GM21447 (cell line): ENCODE measurements around the gene MAGEA10.
"Not testable (repeated sequence)": the region's sequence is repeated elsewhere in the genome, so short reads cannot be mapped to it uniquely, and the experiment has no call there.

Experiments used
- ATAC-seq: cut with Tn5 transposase; IDR thresholded peaks from one replicate; pipeline ENCODE4 v1.9.1; 2021; ENCODE audit not compliant: unreplicated experiment

MAGEA10 gene

GRCh38 chrX:152138388-152138784 is at the start of gene MAGEA10:
Gene MAGEA10, minus strand, starts transcription at chrX:152138577. Its CDS starts 2,957 bp downstream, at chrX:152135620.
- no peak for ATAC-seq

- ATAC-seq, result no peak
Observed at GRCh38 chrX:152177497-152178269, 39.3 kb upstream of the MAGEA10 start.

DNA sequence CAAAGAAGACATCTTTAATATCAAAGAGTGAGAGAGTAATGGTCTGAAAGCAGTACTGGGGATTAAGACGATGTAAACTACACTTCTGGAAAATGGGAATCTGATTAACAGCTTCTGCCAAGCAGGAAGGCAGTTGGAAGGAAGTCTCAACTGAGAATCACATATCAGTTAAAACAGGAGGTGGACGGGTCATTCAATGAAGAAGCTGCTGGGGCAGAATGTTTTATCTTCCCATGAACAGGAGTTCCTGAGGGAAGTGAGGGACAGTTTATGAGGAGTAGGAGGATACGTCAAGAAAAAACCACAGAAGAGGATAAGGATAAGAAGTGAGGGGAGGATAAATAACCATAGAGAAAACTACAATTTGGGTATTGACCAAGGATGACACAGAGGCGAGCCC is 38.7 kb upstream of the MAGEA10 start:
- no peak for ATAC-seq

- ATAC-seq, result not testable (repeated sequence)
Observed at GRCh38 chrX:152175892-152176291, 37.5 kb upstream of the MAGEA10 start.

DNA sequence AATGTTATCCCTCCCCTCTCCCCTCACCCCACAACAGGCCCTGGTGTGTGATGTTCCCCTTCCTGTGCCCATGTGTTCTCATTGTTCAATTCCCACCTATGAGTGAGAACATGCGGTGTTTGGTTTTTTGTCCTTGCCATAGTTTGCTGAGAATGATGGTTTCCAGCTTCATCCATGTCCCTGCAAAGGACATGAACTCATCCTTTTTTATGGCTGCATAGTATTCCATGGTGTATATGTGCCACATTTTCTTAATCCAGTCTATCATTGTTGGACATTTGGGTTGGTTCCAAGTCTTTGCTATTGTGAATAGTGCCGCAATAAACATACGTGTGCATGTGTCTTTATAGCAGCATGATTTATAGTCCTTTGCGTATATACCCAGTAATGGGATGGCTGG is 35.5 kb upstream of the MAGEA10 start:
- ATAC-seq, result not testable (repeated sequence)

GRCh38 chrX:152170621-152171020 is 32.2 kb upstream of the MAGEA10 start:
- ATAC-seq, result no peak

GRCh38 chrX:152165033-152165743 is 26.8 kb upstream of the MAGEA10 start:
- no peak for ATAC-seq

DNA sequence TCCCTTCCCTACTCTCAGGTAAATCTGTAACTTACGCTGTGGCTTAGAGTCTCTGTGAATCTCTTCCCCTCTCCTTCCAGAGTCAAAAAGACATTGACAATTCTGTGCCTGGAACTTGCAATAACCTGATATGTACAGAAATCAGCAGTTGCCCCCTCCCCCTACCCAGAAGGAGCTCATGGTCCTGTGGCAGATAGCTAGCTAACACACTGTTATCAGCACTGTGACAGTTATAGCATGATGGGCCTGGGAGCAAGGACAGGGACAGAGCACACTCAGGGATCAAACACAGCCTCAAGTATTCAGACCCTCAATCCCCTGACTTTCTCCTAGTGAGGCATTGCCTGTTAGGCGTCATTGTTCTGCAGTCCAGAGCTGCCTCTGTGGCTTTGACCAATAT is 18.7 kb upstream of the MAGEA10 start:
- no peak for ATAC-seq

- ATAC-seq, result no peak
Observed at GRCh38 chrX:152155766-152156310, 17.5 kb upstream of the MAGEA10 start.

DNA sequence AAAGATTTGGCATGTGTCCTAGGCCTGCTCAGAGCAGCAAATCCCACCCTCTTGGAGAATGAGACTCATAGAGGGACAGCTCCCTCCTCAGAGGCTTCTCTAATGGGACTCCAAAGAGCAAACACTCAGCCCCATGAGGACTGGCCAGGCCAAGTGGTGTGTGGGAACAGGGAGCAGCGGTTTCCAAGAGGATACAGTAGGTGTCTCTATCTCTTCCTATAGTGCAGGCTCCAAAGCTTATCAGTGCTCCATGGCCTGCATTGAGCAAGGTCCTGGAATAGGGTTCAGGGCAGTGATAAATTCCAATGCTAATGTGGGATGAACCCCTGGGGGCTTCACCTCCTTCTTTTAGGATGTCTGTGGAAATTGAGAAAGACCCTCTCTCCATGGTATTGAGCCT is 15.7 kb upstream of the MAGEA10 start:
- no peak for ATAC-seq

- no peak for ATAC-seq
Observed at GRCh38 chrX:152151256-152151655, 12.9 kb upstream of the MAGEA10 start.

DNA sequence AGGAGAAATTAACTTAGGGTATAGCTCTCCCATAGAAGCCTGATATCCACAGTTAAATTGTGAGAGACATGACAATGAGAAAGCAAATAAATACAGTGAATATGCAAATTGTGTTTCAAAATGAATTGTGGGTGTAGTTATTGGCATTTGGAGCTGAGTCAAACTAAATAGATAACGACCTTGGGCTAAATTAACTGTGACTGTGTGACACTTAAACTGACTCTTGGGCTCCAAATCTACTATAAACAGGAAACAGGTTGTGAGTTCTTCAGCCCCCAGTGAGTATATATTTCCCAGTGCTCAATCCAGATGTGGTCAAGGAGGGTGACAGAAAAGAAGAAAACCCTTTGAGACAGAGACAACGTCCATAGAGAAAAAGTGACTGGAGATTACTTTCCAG is 11.3 kb upstream of the MAGEA10 start:
- ATAC-seq, result no peak

GRCh38 chrX:152139589-152139988 is 1.2 kb upstream of the MAGEA10 start:
- ATAC-seq, result no peak

DNA sequence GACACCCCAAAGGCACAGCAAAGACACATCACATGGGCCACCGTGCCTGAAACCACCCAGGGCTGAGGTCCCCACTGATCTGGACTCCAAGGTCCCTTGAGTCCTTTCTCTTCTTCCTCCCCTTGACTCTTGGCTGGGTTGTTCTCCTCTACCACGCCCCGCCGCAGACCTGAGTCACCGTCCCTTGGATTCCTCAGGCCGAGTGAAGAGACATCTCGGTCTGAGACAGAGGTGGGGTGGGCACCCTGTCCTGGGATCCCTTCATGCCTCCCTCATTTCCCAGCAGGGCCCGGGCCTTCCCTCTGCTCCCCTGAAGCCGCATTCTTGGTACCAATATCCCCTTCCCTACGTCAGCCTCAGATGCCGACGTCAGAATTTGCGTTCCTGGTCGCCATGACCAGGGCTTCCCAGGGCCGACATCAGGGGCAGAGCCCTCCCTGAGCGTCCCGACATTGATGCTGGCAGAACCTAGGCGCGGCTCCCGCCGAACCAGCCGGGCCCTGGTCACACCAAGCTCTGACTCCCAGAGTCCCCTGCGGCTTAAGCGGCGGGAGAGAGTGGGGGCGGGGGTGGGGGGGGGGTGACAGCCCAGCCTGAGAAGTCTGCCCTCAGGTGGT is 498 bp downstream of the MAGEA10 start:
- ATAC-seq, result no peak

GRCh38 chrX:152136312-152136711 is 2.1 kb downstream of the MAGEA10 start:
- ATAC-seq, result no peak

- no peak for ATAC-seq
Observed at GRCh38 chrX:152131525-152131924, 6.9 kb downstream of the MAGEA10 start.

GRCh38 chrX:152129069-152129844 is 9.1 kb downstream of the MAGEA10 start:
- ATAC-seq, result not testable (repeated sequence)

DNA sequence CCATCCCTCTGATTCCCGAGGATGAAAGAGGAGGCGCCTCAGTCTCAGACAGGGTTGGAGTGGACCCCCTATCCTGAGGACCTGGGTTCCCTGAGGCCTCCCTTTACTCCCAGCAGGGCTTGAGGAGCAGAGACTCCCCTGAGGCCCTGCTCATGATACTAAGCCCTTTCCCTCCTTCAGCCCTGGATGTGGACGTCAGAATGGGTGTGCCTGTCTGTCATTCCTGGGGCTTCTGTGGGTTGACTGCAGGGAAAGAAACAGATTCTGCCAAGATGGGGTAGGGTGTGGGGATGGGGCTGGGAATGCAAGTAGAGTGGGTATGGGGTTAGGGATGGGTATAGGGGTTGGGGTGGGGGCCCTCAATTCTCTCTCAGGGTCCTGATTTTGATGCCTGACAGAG is 21.1 kb downstream of the MAGEA10 start:
- ATAC-seq, result no peak

- ATAC-seq, result no peak
Observed at GRCh38 chrX:152108527-152108926, 29.9 kb downstream of the MAGEA10 start.

DNA sequence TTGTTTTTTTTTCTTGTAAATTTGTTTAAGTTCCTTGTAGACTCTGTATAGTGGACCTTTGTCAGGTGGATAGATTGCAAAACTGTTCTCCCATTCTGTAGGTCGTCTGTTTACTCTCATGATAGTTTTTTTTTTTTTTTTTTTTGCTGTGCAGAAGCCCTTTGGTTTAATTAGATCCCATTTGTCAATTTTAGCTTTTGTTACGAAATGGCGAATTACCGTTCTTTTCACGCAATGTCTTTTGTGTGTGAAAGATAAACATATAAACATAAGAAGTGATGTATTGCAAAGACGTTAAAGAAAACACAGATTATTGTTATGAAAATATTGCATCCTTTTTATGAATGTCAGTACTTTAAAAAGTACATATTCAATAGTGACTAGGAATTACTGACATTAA is 34.5 kb downstream of the MAGEA10 start:
- ATAC-seq, result no peak

DNA sequence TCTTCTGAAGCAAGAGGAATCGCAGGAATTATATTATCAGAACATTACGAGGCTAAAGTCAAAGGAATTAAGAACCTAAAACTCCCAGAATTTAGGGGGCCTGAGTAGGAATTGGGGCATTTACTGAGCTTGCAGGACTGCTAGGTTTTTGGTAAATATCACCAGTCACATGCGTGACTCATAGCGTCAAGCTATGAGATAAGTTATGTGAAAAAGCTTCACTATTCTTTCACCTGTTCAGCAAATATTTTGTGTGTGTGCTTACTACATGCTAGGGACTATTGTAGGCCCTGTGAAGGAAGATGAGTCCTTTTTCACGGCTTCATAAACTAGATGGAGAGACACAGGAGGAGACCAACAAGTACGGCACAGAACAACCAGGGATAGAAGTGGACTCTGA is 52.2 kb downstream of the MAGEA10 start:
- ATAC-seq, result no peak
